Smooth muscle cell (in vitro differentiated cells): ENCODE measurements around the gene MAP2K2. TPM values are rescaled to one million over a fixed set of nuclear protein-coding genes. Genes with fewer than 3 reads are reported as not detected.
A peak's percentile ranks its signal among the peaks of the same experiment; 100 is the strongest.

Source experiments
- DNase-seq: peaks from one replicate; lab custom pipeline; 2025; ENCODE audit not compliant: unreplicated experiment; lab: John Stamatoyannopoulos, UW
- H2AFZ ChIP-seq: fragments of 200-600 bp; sonication (generic); 2 replicates; pipeline ENCODE4 v1.6.0; 2016; ENCODE audit warnings: antibody characterized with exemption, low read depth, mild to moderate bottlenecking
- H3F3A ChIP-seq: fragments of 200-600 bp; sonication (generic); 2 replicates; pipeline ENCODE4 v1.6.0; 2017; ENCODE audit warnings: antibody characterized with exemption, low read depth
- H3K27ac ChIP-seq: fragments of 200-600 bp; sonication (generic); 2 replicates; pipeline ENCODE4 v1.5.1; 2016; ENCODE audit warnings: low read depth, mild to moderate bottlenecking
- H3K27me3 ChIP-seq: fragments of 200-600 bp; sonication (generic); 2 replicates; pipeline ENCODE4 v1.6.1; 2016; ENCODE audit warnings: low read depth, mild to moderate bottlenecking
- H3K36me3 ChIP-seq: fragments of 200-600 bp; sonication (generic); 2 replicates; pipeline ENCODE4 v1.5.1; 2016; ENCODE audit warnings: low read depth
- H3K4me1 ChIP-seq: fragments of 200-600 bp; sonication (generic); 2 replicates; pipeline ENCODE4 v1.5.1; 2016; ENCODE audit warnings: low read depth
- H3K4me2 ChIP-seq: fragments of 200-600 bp; sonication (generic); 2 replicates; pipeline ENCODE4 v1.6.0; 2016; ENCODE audit warnings: mild to moderate bottlenecking
- H3K4me3 ChIP-seq: fragments of 200-600 bp; sonication (generic); 2 replicates; pipeline ENCODE4 v1.5.1; 2016; ENCODE audit warnings: mild to moderate bottlenecking
- H3K79me2 ChIP-seq: fragments of 200-600 bp; sonication (generic); 2 replicates; pipeline ENCODE4 v1.6.0; 2016; ENCODE audit warnings: low read depth, mild to moderate bottlenecking
- H3K9ac ChIP-seq: fragments of 200-600 bp; sonication (generic); 2 replicates; pipeline ENCODE4 v1.6.0; 2016; ENCODE audit warnings: low read depth
- H3K9me3 ChIP-seq: fragments of 200-600 bp; sonication (generic); replicated peaks from 2 replicates; pipeline ENCODE4 v1.5.1; 2016; ENCODE audit warnings: low read depth
- H4K20me1 ChIP-seq: fragments of 200-600 bp; sonication (generic); 2 replicates; pipeline ENCODE4 v1.6.0; 2016; ENCODE audit warnings: low read depth
- CTCF ChIP-seq: fragments of 200-600 bp; sonication (generic); IDR thresholded peaks from 2 replicates; pipeline ENCODE4 v1.5.1; 2017; ENCODE audit warnings: borderline replicate concordance, mild to moderate bottlenecking, antibody characterized with exemption; ENCODE audit not compliant: insufficient read depth, poor library complexity, severe bottlenecking
- WGBS: methylation state at CpG from one replicate; pipeline ENCODE4 v1.1.7; 2016; ENCODE audit warnings: low lambda C conversion rate; 5-methylcytosine and 5-hydroxymethylcytosine counted together
- polyA plus RNA-seq: library from polyadenylated mRNA; unstranded; fragments of >200 nt; fragmentation: Nextera tagmentation; extraction: Ambion mirVana; gene quantifications from 2 replicates; pipeline ENCODE4 v1.2.1, GENCODE V29; 2016
- total RNA-seq: library from RNA; depleted of rRNA; stranded (reverse); fragments of >200 nt; gene quantifications from 2 replicates; pipeline ENCODE4 v1.2.3, GENCODE V29; 2014

MAP2K2 gene
- total and polyA plus RNA-seq, 2 experiments from 2014 or later: 79.1 to 193 TPM

DNA sequence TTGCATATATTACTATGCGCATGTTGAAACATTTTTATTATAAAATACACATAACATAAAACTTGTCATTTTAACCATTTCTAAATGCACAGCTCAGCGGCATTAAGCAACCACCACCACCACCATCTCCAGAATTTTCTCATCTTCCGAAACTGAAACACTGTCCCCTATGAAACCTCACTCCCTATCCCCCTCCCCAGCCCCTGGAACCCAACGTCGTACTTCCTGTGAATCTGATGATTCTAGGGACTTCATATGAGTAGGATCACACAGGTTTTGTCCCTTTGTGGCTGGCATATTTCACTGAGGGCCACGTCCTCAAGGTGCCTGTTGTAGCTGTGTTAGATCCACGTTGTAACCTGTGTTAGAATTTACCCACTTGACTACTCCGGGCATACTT, 716 bp upstream of the MAP2K2 start:
- Histone ChIP-seq H3K27me3 (no peaks in the 10 kb centered on the region), H3K9me3 (no peaks in the 10 kb centered on the region), H2AFZ (peak overlapping the region; percentile 99), H3F3A (no peaks in the 10 kb centered on the region), H3K4me2 (peak overlapping the region; percentile 100), H3K79me2 (peaks cover 20% of the 10 kb centered on the region), H4K20me1 (peaks cover 29% of the 10 kb centered on the region), H3K9ac (peak overlapping the region; percentile 96), H3K4me3 (peak overlapping the region; percentile 95), H3K36me3 (no peaks in the 10 kb centered on the region), H3K4me1 (peaks cover 6% of the 10 kb centered on the region), H3K27ac (no peak overlapping the region)
- DNase-seq: no peak
- no peak for TF ChIP-seq CTCF
- 51% methylated on average over 8 of the region's 8 CpGs for WGBS

DNA sequence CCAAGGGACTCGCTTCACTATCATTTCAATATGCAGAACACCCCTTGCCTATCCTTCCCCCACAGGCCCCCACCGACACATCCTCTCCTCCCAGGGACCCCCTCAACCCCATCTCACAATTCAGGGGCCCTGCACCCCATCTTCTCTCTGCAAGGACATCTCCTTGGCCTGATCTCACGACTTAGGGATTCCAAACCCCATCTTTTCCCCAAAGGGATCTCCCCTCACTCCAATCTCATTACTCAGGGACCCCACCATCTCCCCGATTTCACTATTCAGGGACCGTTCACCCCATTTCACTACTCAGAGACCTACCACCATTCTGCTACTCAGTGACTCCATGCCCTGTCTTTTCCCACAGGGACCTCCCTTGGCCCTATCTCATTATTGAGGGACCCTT, 1.4 kb downstream of the MAP2K2 start:
- H3K27me3 ChIP-seq: no peaks in the 10 kb centered on the region
- H4K20me1 ChIP-seq: peaks cover 51% of the 10 kb centered on the region
- H3F3A ChIP-seq: no peaks in the 10 kb centered on the region
- TF ChIP-seq CTCF: no peak
- peaks cover 33% of the 10 kb centered on the region for H3K79me2 ChIP-seq
- no peak overlapping the region for H3K27ac ChIP-seq
- H3K36me3 ChIP-seq: no peaks in the 10 kb centered on the region
- peak overlapping the region; percentile 95 for H3K4me3 ChIP-seq
- no peak overlapping the region for H2AFZ ChIP-seq
- peaks cover 6% of the 10 kb centered on the region for H3K4me1 ChIP-seq
- peak overlapping the region; percentile 100 for H3K4me2 ChIP-seq
- 82% methylated on average over 3 of the region's 5 CpGs for WGBS
- no peaks in the 10 kb centered on the region for H3K9me3 ChIP-seq
- H3K9ac ChIP-seq: peak overlapping the region; percentile 96
- DNase-seq: no peak

GRCh38 chr19:4121815-4122214, 2.1 kb downstream of the MAP2K2 start:
- Histone ChIP-seq H3K9me3 (no peaks in the 10 kb centered on the region), H3K27me3 (no peaks in the 10 kb centered on the region), H3F3A (no peaks in the 10 kb centered on the region), H4K20me1 (peaks cover 53% of the 10 kb centered on the region), H3K4me3 (no peak overlapping the region), H3K36me3 (no peaks in the 10 kb centered on the region), H3K4me2 (no peak overlapping the region), H3K27ac (no peak overlapping the region), H3K79me2 (peaks cover 33% of the 10 kb centered on the region), H2AFZ (no peak overlapping the region), H3K4me1 (peaks cover 6% of the 10 kb centered on the region), H3K9ac (no peak overlapping the region)
- no peak for TF ChIP-seq CTCF
- 100% methylated on average over 1 of the region's 4 CpGs for WGBS
- DNase-seq: no peak

DNA sequence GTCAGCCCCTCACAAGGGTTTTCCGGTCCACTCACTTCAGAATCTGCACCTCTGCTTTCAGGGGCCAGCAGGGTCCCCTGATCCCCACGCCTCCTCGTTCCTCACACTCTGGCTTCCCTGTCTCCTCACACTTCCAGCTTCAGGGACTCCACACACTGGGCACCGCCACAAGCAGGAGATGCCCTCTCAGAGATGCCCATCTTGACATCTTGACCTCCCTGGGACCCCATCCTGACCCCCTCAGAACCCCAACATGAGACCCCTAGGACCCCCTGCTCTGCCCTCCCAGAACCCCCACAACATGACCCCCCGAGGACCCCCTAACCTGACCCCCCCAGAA, 2.7 kb downstream of the MAP2K2 start:
- peaks cover 6% of the 10 kb centered on the region for H3K4me1 ChIP-seq
- no peak overlapping the region for H3K9ac ChIP-seq
- no peaks in the 10 kb centered on the region for H3F3A ChIP-seq
- no peak overlapping the region for H3K4me3 ChIP-seq
- no peak for TF ChIP-seq CTCF
- DNase-seq: no peak
- H3K79me2 ChIP-seq: peaks cover 33% of the 10 kb centered on the region
- 98% methylated on average over 4 of the region's 5 CpGs for WGBS
- H3K27me3 ChIP-seq: no peaks in the 10 kb centered on the region
- H3K9me3 ChIP-seq: no peaks in the 10 kb centered on the region
- H3K36me3 ChIP-seq: no peaks in the 10 kb centered on the region
- H2AFZ ChIP-seq: no peak overlapping the region
- H4K20me1 ChIP-seq: peaks cover 53% of the 10 kb centered on the region
- H3K27ac ChIP-seq: no peak overlapping the region
- H3K4me2 ChIP-seq: no peak overlapping the region
